ENCODE data around the gene SHE. TPM values are rescaled to one million over a fixed set of nuclear protein-coding genes. Genes with fewer than 3 reads are reported as not detected.
A peak's percentile ranks its signal among the peaks of the same experiment; 100 is the strongest.

Gene SHE
- total and polyA plus RNA-seq, 10 of the 15 experiments (the other 5 are each of a cell fraction or from before 2014, with no cell fraction given) = under 0.01 to 0.05 (median 0.03) TPM; not detected in 3

DNA sequence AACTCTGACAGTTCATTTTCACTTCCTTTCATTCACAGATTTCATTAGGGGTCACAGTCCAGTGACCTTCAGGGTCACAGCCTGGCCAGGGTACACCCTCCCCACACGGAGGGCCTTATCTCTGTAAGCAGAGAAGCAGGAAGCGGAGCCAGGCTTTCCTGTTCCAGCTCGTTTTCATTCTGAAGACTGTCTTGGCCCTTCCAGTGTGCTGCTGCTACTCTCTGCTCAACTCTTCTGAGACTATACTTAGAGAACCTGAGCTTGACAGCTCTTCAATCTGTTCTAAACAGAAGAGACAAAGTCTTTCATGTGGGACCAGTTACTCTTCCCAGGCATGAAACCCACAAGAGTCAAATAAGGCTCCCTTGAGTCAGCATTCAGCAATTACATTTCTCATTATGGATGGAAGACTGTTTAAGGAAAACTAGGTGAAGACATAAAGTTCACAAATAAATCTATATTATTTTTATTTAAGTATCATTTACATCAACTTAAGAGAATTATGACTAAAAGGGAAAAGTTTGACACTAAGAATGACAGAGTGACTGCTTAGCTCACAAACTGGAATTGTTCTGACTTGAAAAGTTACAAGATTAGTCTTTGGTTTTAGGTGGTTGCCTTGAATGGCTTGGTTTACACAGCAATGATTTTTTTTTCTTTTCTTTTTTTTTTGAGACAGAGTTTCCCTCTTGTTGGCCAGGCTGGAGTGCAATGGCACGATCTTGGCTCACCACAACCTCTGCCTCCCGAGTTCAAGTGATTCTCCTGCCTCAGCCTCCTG, 5.0 kb downstream of the SHE start (continued):
- TF ChIP-seq BHLHE40 (IDR thresholded peaks at IDR 0.05; ENCODE audit: borderline replicate concordance in 1 of 2, low read depth in 2 of 2, low read length in 1 of 2) = no peak
- TF ChIP-seq ZNF217 (IDR thresholded peaks at IDR 0.05) = no peak
- no peak for TF ChIP-seq ZZZ3 (IDR thresholded peaks at IDR 0.05; ENCODE audit: control insufficient read depth, insufficient read length, low read depth)
- TF ChIP-seq MYB (IDR thresholded peaks at IDR 0.05; ENCODE audit: borderline replicate concordance, low read depth, low read length) = no peak
- TF ChIP-seq, protein P1, sequence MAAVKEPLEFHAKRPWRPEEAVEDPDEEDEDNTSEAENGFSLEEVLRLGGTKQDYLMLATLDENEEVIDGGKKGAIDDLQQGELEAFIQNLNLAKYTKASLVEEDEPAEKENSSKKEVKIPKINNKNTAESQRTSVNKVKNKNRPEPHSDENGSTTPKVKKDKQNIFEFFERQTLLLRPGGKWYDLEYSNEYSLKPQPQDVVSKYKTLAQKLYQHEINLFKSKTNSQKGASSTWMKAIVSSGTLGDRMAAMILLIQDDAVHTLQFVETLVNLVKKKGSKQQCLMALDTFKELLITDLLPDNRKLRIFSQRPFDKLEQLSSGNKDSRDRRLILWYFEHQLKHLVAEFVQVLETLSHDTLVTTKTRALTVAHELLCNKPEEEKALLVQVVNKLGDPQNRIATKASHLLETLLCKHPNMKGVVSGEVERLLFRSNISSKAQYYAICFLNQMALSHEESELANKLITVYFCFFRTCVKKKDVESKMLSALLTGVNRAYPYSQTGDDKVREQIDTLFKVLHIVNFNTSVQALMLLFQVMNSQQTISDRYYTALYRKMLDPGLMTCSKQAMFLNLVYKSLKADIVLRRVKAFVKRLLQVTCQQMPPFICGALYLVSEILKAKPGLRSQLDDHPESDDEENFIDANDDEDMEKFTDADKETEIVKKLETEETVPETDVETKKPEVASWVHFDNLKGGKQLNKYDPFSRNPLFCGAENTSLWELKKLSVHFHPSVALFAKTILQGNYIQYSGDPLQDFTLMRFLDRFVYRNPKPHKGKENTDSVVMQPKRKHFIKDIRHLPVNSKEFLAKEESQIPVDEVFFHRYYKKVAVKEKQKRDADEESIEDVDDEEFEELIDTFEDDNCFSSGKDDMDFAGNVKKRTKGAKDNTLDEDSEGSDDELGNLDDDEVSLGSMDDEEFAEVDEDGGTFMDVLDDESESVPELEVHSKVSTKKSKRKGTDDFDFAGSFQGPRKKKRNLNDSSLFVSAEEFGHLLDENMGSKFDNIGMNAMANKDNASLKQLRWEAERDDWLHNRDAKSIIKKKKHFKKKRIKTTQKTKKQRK (IDR thresholded peaks at IDR 0.05; ENCODE audit: low read depth, low read length) = no peak
- no peak for TF ChIP-seq JUND (IDR thresholded peaks at IDR 0.05; ENCODE audit: low read depth, low read length)
- no peak for TF ChIP-seq POLR2A (IDR thresholded peaks at IDR 0.05; ENCODE audit: low read depth, low read length)
- TF ChIP-seq TBL1XR1 (IDR thresholded peaks at IDR 0.05; ENCODE audit: low read depth, low read length) = no peak
- no peak for TF ChIP-seq POLR2AphosphoS5 (IDR thresholded peaks at IDR 0.05; ENCODE audit: low read length)
- TF ChIP-seq GABPA (IDR thresholded peaks at IDR 0.05; ENCODE audit: low read depth) = no peak
- TF ChIP-seq, protein P2, sequence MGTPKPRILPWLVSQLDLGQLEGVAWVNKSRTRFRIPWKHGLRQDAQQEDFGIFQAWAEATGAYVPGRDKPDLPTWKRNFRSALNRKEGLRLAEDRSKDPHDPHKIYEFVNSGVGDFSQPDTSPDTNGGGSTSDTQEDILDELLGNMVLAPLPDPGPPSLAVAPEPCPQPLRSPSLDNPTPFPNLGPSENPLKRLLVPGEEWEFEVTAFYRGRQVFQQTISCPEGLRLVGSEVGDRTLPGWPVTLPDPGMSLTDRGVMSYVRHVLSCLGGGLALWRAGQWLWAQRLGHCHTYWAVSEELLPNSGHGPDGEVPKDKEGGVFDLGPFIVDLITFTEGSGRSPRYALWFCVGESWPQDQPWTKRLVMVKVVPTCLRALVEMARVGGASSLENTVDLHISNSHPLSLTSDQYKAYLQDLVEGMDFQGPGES (IDR thresholded peaks at IDR 0.05) = no peak
- TF ChIP-seq MTA2 (IDR thresholded peaks at IDR 0.05; ENCODE audit: low read depth) = peak; percentile 72
- TF ChIP-seq RUNX3 (IDR thresholded peaks at IDR 0.05; ENCODE audit: low read length) = peak; percentile 68
- TF ChIP-seq POLR2AphosphoS2 (IDR thresholded peaks at IDR 0.05; ENCODE audit: low read depth, low read length) = no peak
- TF ChIP-seq, protein P3, sequence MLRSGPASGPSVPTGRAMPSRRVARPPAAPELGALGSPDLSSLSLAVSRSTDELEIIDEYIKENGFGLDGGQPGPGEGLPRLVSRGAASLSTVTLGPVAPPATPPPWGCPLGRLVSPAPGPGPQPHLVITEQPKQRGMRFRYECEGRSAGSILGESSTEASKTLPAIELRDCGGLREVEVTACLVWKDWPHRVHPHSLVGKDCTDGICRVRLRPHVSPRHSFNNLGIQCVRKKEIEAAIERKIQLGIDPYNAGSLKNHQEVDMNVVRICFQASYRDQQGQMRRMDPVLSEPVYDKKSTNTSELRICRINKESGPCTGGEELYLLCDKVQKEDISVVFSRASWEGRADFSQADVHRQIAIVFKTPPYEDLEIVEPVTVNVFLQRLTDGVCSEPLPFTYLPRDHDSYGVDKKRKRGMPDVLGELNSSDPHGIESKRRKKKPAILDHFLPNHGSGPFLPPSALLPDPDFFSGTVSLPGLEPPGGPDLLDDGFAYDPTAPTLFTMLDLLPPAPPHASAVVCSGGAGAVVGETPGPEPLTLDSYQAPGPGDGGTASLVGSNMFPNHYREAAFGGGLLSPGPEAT (IDR thresholded peaks at IDR 0.05; ENCODE audit: low read depth) = no peak
- no peak for TF ChIP-seq ESRRA (IDR thresholded peaks at IDR 0.05; ENCODE audit: low read length)
- TF ChIP-seq YBX1 (IDR thresholded peaks at IDR 0.05) = no peak
- TF ChIP-seq NFIC (IDR thresholded peaks at IDR 0.05; ENCODE audit: low read depth, low read length) = peak; percentile 60; the same call in 1 of the 2 replicates
- TF ChIP-seq NR2F1 (conservative IDR thresholded peaks at IDR 0.05) = peak; percentile 94
- TF ChIP-seq, protein P4, sequence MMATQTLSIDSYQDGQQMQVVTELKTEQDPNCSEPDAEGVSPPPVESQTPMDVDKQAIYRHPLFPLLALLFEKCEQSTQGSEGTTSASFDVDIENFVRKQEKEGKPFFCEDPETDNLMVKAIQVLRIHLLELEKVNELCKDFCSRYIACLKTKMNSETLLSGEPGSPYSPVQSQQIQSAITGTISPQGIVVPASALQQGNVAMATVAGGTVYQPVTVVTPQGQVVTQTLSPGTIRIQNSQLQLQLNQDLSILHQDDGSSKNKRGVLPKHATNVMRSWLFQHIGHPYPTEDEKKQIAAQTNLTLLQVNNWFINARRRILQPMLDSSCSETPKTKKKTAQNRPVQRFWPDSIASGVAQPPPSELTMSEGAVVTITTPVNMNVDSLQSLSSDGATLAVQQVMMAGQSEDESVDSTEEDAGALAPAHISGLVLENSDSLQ (IDR thresholded peaks at IDR 0.05) = peak; percentile 37; the same call in 1 of the 2 replicates
- no peak for TF ChIP-seq TARDBP (IDR thresholded peaks at IDR 0.05; ENCODE audit: borderline replicate concordance)
- TF ChIP-seq STAT1 (conservative IDR thresholded peaks at IDR 0.05) = no peak
- no peak for TF ChIP-seq EP300 (IDR thresholded peaks at IDR 0.05; ENCODE audit: borderline replicate concordance in 1 of 2, control insufficient read depth in 1 of 2, low read depth in 2 of 2, low read length in 2 of 2)
- no peak for TF ChIP-seq TCF12 (IDR thresholded peaks at IDR 0.05; ENCODE audit: low read depth, low read length)
- TF ChIP-seq RELA (IDR thresholded peaks at IDR 0.05; ENCODE audit: borderline replicate concordance, partially characterized antibody) = no peak
- peak; percentile 42 for TF ChIP-seq DPF2 (IDR thresholded peaks at IDR 0.05)

All from GM12878 (cell line).